SK-N-MC (cell line): ENCODE data around the gene RAD51AP1.
"Not testable (repeated sequence)": the region's sequence is repeated elsewhere in the genome, so short reads cannot be mapped to it uniquely, and the experiment has no call there.

ENCODE experiments used
- EZH2 ChIP-seq: fragments of 200-600 bp; sonication (generic); IDR thresholded peaks from one replicate; pipeline ENCODE4 v1.6.1; 2017; ENCODE audit warnings: antibody characterized with exemption
- POLR2AphosphoS5 ChIP-seq: IDR thresholded peaks from 2 replicates; pipeline ENCODE4 v1.6.1; 2012; ENCODE audit warnings: mild to moderate bottlenecking, low read depth, low read length, borderline replicate concordance

GRCh38 chr12:4509269-4509668 is 29.4 kb upstream of the RAD51AP1 start:
- TF ChIP-seq EZH2, POLR2AphosphoS5: not testable (repeated sequence)
